PC-3 (cell line): Measurements from ENCODE around the gene PPP4R4. TPM values are rescaled to one million over a fixed set of nuclear protein-coding genes. Genes with fewer than 3 reads are reported as not detected.

Experiments
- ATAC-seq: fragments of 200-7000 bp; cut with Tn5 transposase; 2 replicates; pipeline ENCODE4 v1.9.1; 2020; ENCODE audit warnings: mild to moderate bottlenecking, moderate library complexity
- BruUV-seq: library from RNA; stranded (reverse); fragments of 400-500 nt; replicated peaks from 2 replicates; lab custom pipeline; 2021; lab: Mats Ljungman, UMichigan
- CTCF ChIA-PET: fragments of 300-600 bp; sonication (Branson Sonifier 250); formaldehyde crosslinking; loops from one replicate; lab custom pipeline; 2022; ENCODE audit warnings: antibody characterized with exemption; lab: Charles Lee
- POLR2A ChIA-PET: fragments of 300-600 bp; sonication (Branson Sonifier 250); formaldehyde crosslinking; loops from one replicate; lab custom pipeline; 2022; ENCODE audit warnings: antibody characterized with exemption; ENCODE audit not compliant: unreplicated experiment; lab: Charles Lee
- DNase-seq: peaks from one replicate; pipeline ENCODE4 v3.0.0-alpha.2; 2015
- H2AFZ ChIP-seq: fragments of 300-600 bp; sonication (generic); 2 replicates; pipeline ENCODE4 v1.6.0; 2016; ENCODE audit warnings: antibody characterized with exemption, low read length
- H3F3A ChIP-seq: fragments of 300-600 bp; sonication (generic); one replicate; pipeline ENCODE4 v1.6.0; 2017; ENCODE audit warnings: antibody characterized with exemption, low read length, control low read depth, mild to moderate bottlenecking; ENCODE audit not compliant: unreplicated experiment
- H3K27ac ChIP-seq: fragments of 300-600 bp; sonication (generic); 2 replicates; pipeline ENCODE4 v1.5.1; 2016; ENCODE audit warnings: mild to moderate bottlenecking, low read length
- H3K27me3 ChIP-seq: fragments of 300-600 bp; sonication (generic); 2 replicates; pipeline ENCODE4 v1.6.1; 2016; ENCODE audit warnings: low read length, mixed read lengths
- H3K36me3 ChIP-seq: fragments of 300-600 bp; sonication (generic); 2 replicates; pipeline ENCODE4 v1.6.1; 2016; ENCODE audit warnings: low read depth, mixed run types, low read length, mixed read lengths
- H3K4me1 ChIP-seq: fragments of 300-600 bp; sonication (generic); 2 replicates; pipeline ENCODE4 v1.5.1; 2016; ENCODE audit warnings: low read length; ENCODE audit not compliant: insufficient read depth
- H3K4me2 ChIP-seq: fragments of 300-600 bp; sonication (generic); 2 replicates; pipeline ENCODE4 v1.6.0; 2016; ENCODE audit warnings: low read length
- H3K4me3 ChIP-seq: fragments of 300-600 bp; sonication (generic); 2 replicates; pipeline ENCODE4 v1.5.1; 2016; ENCODE audit warnings: mild to moderate bottlenecking, low read length, mixed read lengths
- H3K79me2 ChIP-seq: fragments of 300-600 bp; sonication (generic); 2 replicates; pipeline ENCODE4 v1.6.1; 2017; ENCODE audit warnings: low read length, mixed read lengths
- H3K9ac ChIP-seq: fragments of 300-600 bp; sonication (generic); 2 replicates; pipeline ENCODE4 v1.6.0; 2016; ENCODE audit warnings: mild to moderate bottlenecking, low read length
- H3K9me2 ChIP-seq: fragments of 300-600 bp; sonication (generic); replicated peaks from 2 replicates; pipeline ENCODE4 v1.6.1; 2016; ENCODE audit warnings: mixed run types, low read length, mixed read lengths
- H3K9me3 ChIP-seq: fragments of 300-600 bp; sonication (generic); 2 replicates; pipeline ENCODE4 v1.6.1; 2016; ENCODE audit warnings: low read length, mixed read lengths
- H4K20me1 ChIP-seq: fragments of 300-600 bp; sonication (generic); 2 replicates; pipeline ENCODE4 v1.6.1; 2016; ENCODE audit warnings: low read length, mixed read lengths
- CTCF ChIP-seq: fragments of 300-600 bp; sonication (generic); conservative IDR thresholded peaks from 2 replicates; pipeline ENCODE4 v1.5.1; 2017; ENCODE audit warnings: antibody characterized with exemption, low read depth, mild to moderate bottlenecking, low read length
- EZH2 ChIP-seq: fragments of 300-600 bp; sonication (generic); IDR thresholded peaks from one replicate; pipeline ENCODE4 v1.6.1; 2017; ENCODE audit warnings: antibody characterized with exemption, mild to moderate bottlenecking, low read length; ENCODE audit not compliant: unreplicated experiment
- EZH2phosphoT487 ChIP-seq: fragments of 300-600 bp; sonication (generic); IDR thresholded peaks from 2 replicates; pipeline ENCODE4 v1.6.1; 2018; ENCODE audit warnings: mild to moderate bottlenecking, antibody characterized with exemption, low read length, borderline replicate concordance
- intact Hi-C: fragments of 100-400 bp; cut with micrococcal nuclease; formaldehyde crosslinking; loops from 2 replicates; pipeline ENCODE4 v1.9.0; 2023
- total RNA-seq: library from RNA; depleted of rRNA; stranded (reverse); fragments of >200 nt; gene quantifications from 2 replicates; pipeline ENCODE4 v1.2.3, GENCODE V29; 2014

The PPP4R4 gene
- total RNA-seq, 1 experiment from 2014 or later, result 0.11 TPM

GRCh38 chr14:94225460-94226378, 51.6 kb downstream of the PPP4R4 start:
- TF ChIP-seq EZH2phosphoT487, result no peak
- intact Hi-C loops, result no loop called here
- Histone ChIP-seq H3K9ac (no peak overlapping the region), H3K27ac (no peak overlapping the region), H3K4me1 (no peaks in the 10 kb centered on the region), H2AFZ (no peak overlapping the region), H3K9me3 (no peaks in the 10 kb centered on the region), H3K36me3 (no peaks in the 10 kb centered on the region), H3K79me2 (no peaks in the 10 kb centered on the region), H3K4me3 (no peak overlapping the region), H3K27me3 (no peaks in the 10 kb centered on the region), H3F3A (no peaks in the 10 kb centered on the region), H4K20me1 (no peaks in the 10 kb centered on the region), H3K9me2 (no peaks in the 10 kb centered on the region), H3K4me2 (no peak overlapping the region)
- BruUV-seq, result no TSS peak
- ChIA-PET POLR2A (no interaction called here), CTCF (no interaction called here)
- ATAC-seq, result no peak
- no peak for DNase-seq

- no peak overlapping the region for H2AFZ ChIP-seq
- no peaks in the 10 kb centered on the region for H3F3A ChIP-seq
- H3K79me2 ChIP-seq, result no peaks in the 10 kb centered on the region
- no peak overlapping the region for H3K4me3 ChIP-seq
- no peaks in the 10 kb centered on the region for H3K36me3 ChIP-seq
- DNase-seq (no peak), ATAC-seq (no peak)
- no peak overlapping the region for H3K27ac ChIP-seq
- H4K20me1 ChIP-seq, result no peaks in the 10 kb centered on the region
- no peaks in the 10 kb centered on the region for H3K9me2 ChIP-seq
- CTCF ChIA-PET, result no interaction called here
- intact Hi-C loops, result no loop called here
- H3K9me3 ChIP-seq, result no peaks in the 10 kb centered on the region
- BruUV-seq, result no TSS peak
- no peaks in the 10 kb centered on the region for H3K4me1 ChIP-seq
- no peak overlapping the region for H3K4me2 ChIP-seq
- no peak overlapping the region for H3K9ac ChIP-seq
- TF ChIP-seq EZH2phosphoT487 (no peak), EZH2 (no peak), CTCF (no peak)
- no peaks in the 10 kb centered on the region for H3K27me3 ChIP-seq
- POLR2A ChIA-PET, result no interaction called here
Observed at GRCh38 chr14:94227029-94227428, 52.9 kb downstream of the PPP4R4 start.

GRCh38 chr14:94237046-94237445, 62.9 kb downstream of the PPP4R4 start:
- H3K27ac ChIP-seq, result no peak overlapping the region
- 0 out of 2 replicates have a peak, but pooled peaks cover 5% of the 10 kb centered on the region for H3K27me3 ChIP-seq
- BruUV-seq, result no TSS peak
- H2AFZ ChIP-seq, result no peak overlapping the region
- ATAC-seq (no peak), DNase-seq (no peak)
- H3K9ac ChIP-seq, result no peak overlapping the region
- H3K4me2 ChIP-seq, result no peak overlapping the region
- no peaks in the 10 kb centered on the region for H3F3A ChIP-seq
- ChIA-PET POLR2A (no interaction called here), CTCF (no interaction called here)
- no peaks in the 10 kb centered on the region for H3K36me3 ChIP-seq
- no peaks in the 10 kb centered on the region for H4K20me1 ChIP-seq
- no peaks in the 10 kb centered on the region for H3K9me3 ChIP-seq
- no peaks in the 10 kb centered on the region for H3K79me2 ChIP-seq
- H3K9me2 ChIP-seq, result no peaks in the 10 kb centered on the region
- TF ChIP-seq CTCF, result no peak
- no peak for TF ChIP-seq EZH2
- TF ChIP-seq EZH2phosphoT487, result no peak
- H3K4me3 ChIP-seq, result no peak overlapping the region
- intact Hi-C loops, result no loop called here
- H3K4me1 ChIP-seq, result no peaks in the 10 kb centered on the region
